HEK293 (cell line): ENCODE measurements around the gene CTH.

Experiments
- IKZF3 ChIP-seq: fragments of 450-650 bp; IDR thresholded peaks from 2 replicates; pipeline ENCODE4 v1.5.0; 2018; ENCODE audit warnings: missing biosample characterization, mild to moderate bottlenecking, missing genetic modification characterization, moderate library complexity
- KLF1 ChIP-seq: fragments of 450-650 bp; formaldehyde crosslinking; IDR thresholded peaks from 2 replicates; pipeline ENCODE4 v1.5.1; 2016; ENCODE audit warnings: missing biosample characterization, missing genetic modification characterization
- KLF10 ChIP-seq: fragments of 450-650 bp; IDR thresholded peaks from 2 replicates; pipeline ENCODE4 v1.5.1; 2018; ENCODE audit warnings: missing biosample characterization, mild to moderate bottlenecking, missing genetic modification characterization
- KLF7 ChIP-seq: fragments of 450-650 bp; formaldehyde crosslinking; IDR thresholded peaks from 2 replicates; pipeline ENCODE4 v1.5.1; 2016; ENCODE audit warnings: missing biosample characterization, missing genetic modification characterization, borderline replicate concordance
- KLF8 ChIP-seq: fragments of 450-650 bp; formaldehyde crosslinking; IDR thresholded peaks from 2 replicates; pipeline ENCODE4 v1.5.1; 2016; ENCODE audit warnings: missing biosample characterization, missing genetic modification characterization
- SCRT1 ChIP-seq: fragments of 450-650 bp; formaldehyde crosslinking; IDR thresholded peaks from 2 replicates; pipeline ENCODE4 v1.5.1; 2016; ENCODE audit warnings: missing biosample characterization, missing genetic modification characterization, borderline replicate concordance
- SCRT2 ChIP-seq: fragments of 450-650 bp; formaldehyde crosslinking; IDR thresholded peaks from 2 replicates; pipeline ENCODE4 v1.5.1; 2016; ENCODE audit warnings: missing biosample characterization, missing genetic modification characterization
- SP3 ChIP-seq: fragments of 450-650 bp; formaldehyde crosslinking; IDR thresholded peaks from 2 replicates; pipeline ENCODE4 v1.5.1; 2016; ENCODE audit warnings: missing biosample characterization, missing genetic modification characterization
- SP7 ChIP-seq: fragments of 450-650 bp; formaldehyde crosslinking; IDR thresholded peaks from 2 replicates; pipeline ENCODE4 v1.5.1; 2016; ENCODE audit warnings: missing biosample characterization, missing genetic modification characterization
- TRIM28 ChIP-seq: IDR thresholded peaks from 2 replicates; pipeline ENCODE4 v1.6.1; 2011; ENCODE audit warnings: low read length, control low read depth, borderline replicate concordance
- ZBTB20 ChIP-seq: fragments of 450-650 bp; formaldehyde crosslinking; IDR thresholded peaks from 2 replicates; pipeline ENCODE4 v1.5.1; 2016; ENCODE audit warnings: missing biosample characterization, missing genetic modification characterization
- ZBTB21 ChIP-seq: fragments of 450-650 bp; formaldehyde crosslinking; IDR thresholded peaks from 2 replicates; pipeline ENCODE4 v1.5.1; 2017; ENCODE audit warnings: missing biosample characterization, missing genetic modification characterization
- ZIC2 ChIP-seq: fragments of 450-650 bp; formaldehyde crosslinking; IDR thresholded peaks from 2 replicates; pipeline ENCODE4 v1.5.1; 2016; ENCODE audit warnings: missing biosample characterization, missing genetic modification characterization
- ZNF16 ChIP-seq: fragments of 450-650 bp; formaldehyde crosslinking; IDR thresholded peaks from 2 replicates; pipeline ENCODE4 v1.5.1; 2016; ENCODE audit warnings: low read depth, missing biosample characterization, missing genetic modification characterization
- ZNF19 ChIP-seq: fragments of 450-650 bp; formaldehyde crosslinking; IDR thresholded peaks from 2 replicates; pipeline ENCODE4; 2016; ENCODE audit warnings: missing biosample characterization, missing genetic modification characterization, low read depth
- ZNF223 ChIP-seq: fragments of 450-650 bp; formaldehyde crosslinking; IDR thresholded peaks from 2 replicates; pipeline ENCODE4 v1.5.1; 2016; ENCODE audit warnings: missing biosample characterization, missing genetic modification characterization
- ZNF274 ChIP-seq, 2 experiments: fragments of 200-500 bp in 1 of 2; fragments of 450-650 bp in 1 of 2; sonication (Bioruptor generic) in 1 of 2; formaldehyde crosslinking in 1 of 2; IDR thresholded peaks; 2 replicates each; pipeline versions ENCODE4 v1.5.1 to v1.6.1; 2014 to 2016; ENCODE audit warnings: borderline replicate concordance in 1 of 2, inconsistent platforms in 1 of 2, low read length in 1 of 2, missing biosample characterization in 1 of 2, missing genetic modification characterization in 1 of 2
- ZNF501 ChIP-seq: fragments of 450-650 bp; formaldehyde crosslinking; IDR thresholded peaks from 2 replicates; pipeline ENCODE4 v1.5.1; 2016; ENCODE audit warnings: missing biosample characterization, missing genetic modification characterization
- ZNF785 ChIP-seq: fragments of 450-650 bp; formaldehyde crosslinking; IDR thresholded peaks from 2 replicates; pipeline ENCODE4 v1.5.1; 2016; ENCODE audit warnings: missing biosample characterization, missing genetic modification characterization
- ZNF792 ChIP-seq: fragments of 450-650 bp; formaldehyde crosslinking; IDR thresholded peaks from 2 replicates; pipeline ENCODE4 v1.5.1; 2016; ENCODE audit warnings: missing biosample characterization, missing genetic modification characterization
- ZSCAN23 ChIP-seq: fragments of 450-650 bp; formaldehyde crosslinking; IDR thresholded peaks from 2 replicates; pipeline ENCODE4 v1.5.1; 2016; ENCODE audit warnings: missing biosample characterization, missing genetic modification characterization
- ZXDB ChIP-seq: fragments of 450-650 bp; formaldehyde crosslinking; IDR thresholded peaks from 2 replicates; pipeline ENCODE4 v1.5.1; 2016; ENCODE audit warnings: missing biosample characterization, missing genetic modification characterization
- TF ChIP-seq, protein P1 (sequence below): fragments of 450-650 bp; formaldehyde crosslinking; IDR thresholded peaks from 2 replicates; pipeline ENCODE4 v1.5.1; 2017; ENCODE audit warnings: missing biosample characterization, missing genetic modification characterization
- TF ChIP-seq, protein P2 (sequence below): fragments of 450-650 bp; formaldehyde crosslinking; IDR thresholded peaks from 2 replicates; pipeline ENCODE4 v1.5.1; 2016; ENCODE audit warnings: missing biosample characterization, missing genetic modification characterization
- TF ChIP-seq, protein P3 (sequence below): fragments of 450-650 bp; formaldehyde crosslinking; IDR thresholded peaks from 2 replicates; pipeline ENCODE4 v1.5.1; 2016; ENCODE audit warnings: missing biosample characterization, missing genetic modification characterization
- TF ChIP-seq, protein P4 (sequence below): fragments of 450-650 bp; formaldehyde crosslinking; IDR thresholded peaks from 2 replicates; pipeline ENCODE4 v1.5.1; 2016; ENCODE audit warnings: missing biosample characterization, missing genetic modification characterization, borderline replicate concordance
- TF ChIP-seq, protein P5 (sequence below): fragments of 450-650 bp; formaldehyde crosslinking; IDR thresholded peaks from 2 replicates; pipeline ENCODE4 v1.5.1; 2016; ENCODE audit warnings: missing biosample characterization, missing genetic modification characterization, borderline replicate concordance
- TF ChIP-seq, protein P6 (sequence below): fragments of 450-650 bp; formaldehyde crosslinking; IDR thresholded peaks from 2 replicates; pipeline ENCODE4 v1.5.1; 2016; ENCODE audit warnings: missing biosample characterization, missing genetic modification characterization

CTH gene

DNA sequence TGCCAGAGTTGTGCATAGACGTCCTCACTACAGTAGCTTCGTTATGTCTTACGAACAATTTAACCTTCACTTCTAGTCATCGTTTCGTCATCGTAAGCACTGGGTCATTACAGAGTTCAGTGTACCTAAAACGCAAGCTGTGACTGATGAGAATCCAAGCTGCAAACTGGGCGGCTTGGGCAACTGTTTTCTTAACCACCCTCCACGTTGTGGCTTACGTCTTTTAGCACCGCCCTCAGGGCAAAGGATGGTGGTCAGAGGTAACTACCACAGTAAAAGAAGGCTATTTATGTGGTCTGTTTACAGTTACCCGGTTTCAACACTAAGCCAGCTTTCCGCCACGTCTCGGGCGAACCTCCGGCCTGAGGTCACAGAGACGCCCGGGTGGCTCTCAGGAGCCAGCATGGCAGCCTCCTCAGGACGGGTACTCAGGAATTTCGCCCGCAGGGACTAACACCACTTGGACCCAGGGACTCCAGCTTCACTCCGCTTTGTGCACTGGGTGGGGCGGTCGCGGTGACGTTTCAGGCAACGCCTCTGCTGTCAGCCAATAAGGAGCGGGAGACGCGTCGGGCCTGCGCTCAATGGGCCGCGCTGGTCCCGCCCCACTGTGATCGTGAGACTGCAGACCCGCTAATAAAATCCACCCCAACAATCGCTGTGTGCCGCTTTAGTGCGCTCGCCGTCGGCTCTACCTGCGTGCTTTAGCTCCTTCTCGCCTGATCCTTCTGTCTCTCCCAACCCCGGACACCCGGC, at the start of gene CTH (continued):
- TF ChIP-seq, protein P1, sequence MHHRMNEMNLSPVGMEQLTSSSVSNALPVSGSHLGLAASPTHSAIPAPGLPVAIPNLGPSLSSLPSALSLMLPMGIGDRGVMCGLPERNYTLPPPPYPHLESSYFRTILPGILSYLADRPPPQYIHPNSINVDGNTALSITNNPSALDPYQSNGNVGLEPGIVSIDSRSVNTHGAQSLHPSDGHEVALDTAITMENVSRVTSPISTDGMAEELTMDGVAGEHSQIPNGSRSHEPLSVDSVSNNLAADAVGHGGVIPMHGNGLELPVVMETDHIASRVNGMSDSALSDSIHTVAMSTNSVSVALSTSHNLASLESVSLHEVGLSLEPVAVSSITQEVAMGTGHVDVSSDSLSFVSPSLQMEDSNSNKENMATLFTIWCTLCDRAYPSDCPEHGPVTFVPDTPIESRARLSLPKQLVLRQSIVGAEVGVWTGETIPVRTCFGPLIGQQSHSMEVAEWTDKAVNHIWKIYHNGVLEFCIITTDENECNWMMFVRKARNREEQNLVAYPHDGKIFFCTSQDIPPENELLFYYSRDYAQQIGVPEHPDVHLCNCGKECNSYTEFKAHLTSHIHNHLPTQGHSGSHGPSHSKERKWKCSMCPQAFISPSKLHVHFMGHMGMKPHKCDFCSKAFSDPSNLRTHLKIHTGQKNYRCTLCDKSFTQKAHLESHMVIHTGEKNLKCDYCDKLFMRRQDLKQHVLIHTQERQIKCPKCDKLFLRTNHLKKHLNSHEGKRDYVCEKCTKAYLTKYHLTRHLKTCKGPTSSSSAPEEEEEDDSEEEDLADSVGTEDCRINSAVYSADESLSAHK (tag by site-specific recombination) = 0 out of 2 replicates have a peak, but pooled peaks have one; percentile 39
- TF ChIP-seq, protein P2, sequence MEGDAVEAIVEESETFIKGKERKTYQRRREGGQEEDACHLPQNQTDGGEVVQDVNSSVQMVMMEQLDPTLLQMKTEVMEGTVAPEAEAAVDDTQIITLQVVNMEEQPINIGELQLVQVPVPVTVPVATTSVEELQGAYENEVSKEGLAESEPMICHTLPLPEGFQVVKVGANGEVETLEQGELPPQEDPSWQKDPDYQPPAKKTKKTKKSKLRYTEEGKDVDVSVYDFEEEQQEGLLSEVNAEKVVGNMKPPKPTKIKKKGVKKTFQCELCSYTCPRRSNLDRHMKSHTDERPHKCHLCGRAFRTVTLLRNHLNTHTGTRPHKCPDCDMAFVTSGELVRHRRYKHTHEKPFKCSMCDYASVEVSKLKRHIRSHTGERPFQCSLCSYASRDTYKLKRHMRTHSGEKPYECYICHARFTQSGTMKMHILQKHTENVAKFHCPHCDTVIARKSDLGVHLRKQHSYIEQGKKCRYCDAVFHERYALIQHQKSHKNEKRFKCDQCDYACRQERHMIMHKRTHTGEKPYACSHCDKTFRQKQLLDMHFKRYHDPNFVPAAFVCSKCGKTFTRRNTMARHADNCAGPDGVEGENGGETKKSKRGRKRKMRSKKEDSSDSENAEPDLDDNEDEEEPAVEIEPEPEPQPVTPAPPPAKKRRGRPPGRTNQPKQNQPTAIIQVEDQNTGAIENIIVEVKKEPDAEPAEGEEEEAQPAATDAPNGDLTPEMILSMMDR (tag by site-specific recombination) = no peak
- no peak for TF ChIP-seq ZNF16 (tag by site-specific recombination)
- TF ChIP-seq KLF10 (tag by site-specific recombination) = peak; percentile 100
- TF ChIP-seq ZNF19 = no peak
- TF ChIP-seq SP3 (tag by site-specific recombination) = peak; percentile 91
- TF ChIP-seq SCRT2 (tag by site-specific recombination) = no peak
- TF ChIP-seq, protein P3, sequence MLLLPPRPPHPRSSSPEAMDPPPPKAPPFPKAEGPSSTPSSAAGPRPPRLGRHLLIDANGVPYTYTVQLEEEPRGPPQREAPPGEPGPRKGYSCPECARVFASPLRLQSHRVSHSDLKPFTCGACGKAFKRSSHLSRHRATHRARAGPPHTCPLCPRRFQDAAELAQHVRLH = peak; percentile 24; the same call in 1 of the 2 replicates
- peak; percentile 82 for TF ChIP-seq ZXDB (tag by site-specific recombination)
- TF ChIP-seq ZSCAN23 (tag by site-specific recombination) = peak; percentile 25; the same call in 1 of the 2 replicates
- peak; percentile 85 for TF ChIP-seq KLF8
- TF ChIP-seq, protein P4, sequence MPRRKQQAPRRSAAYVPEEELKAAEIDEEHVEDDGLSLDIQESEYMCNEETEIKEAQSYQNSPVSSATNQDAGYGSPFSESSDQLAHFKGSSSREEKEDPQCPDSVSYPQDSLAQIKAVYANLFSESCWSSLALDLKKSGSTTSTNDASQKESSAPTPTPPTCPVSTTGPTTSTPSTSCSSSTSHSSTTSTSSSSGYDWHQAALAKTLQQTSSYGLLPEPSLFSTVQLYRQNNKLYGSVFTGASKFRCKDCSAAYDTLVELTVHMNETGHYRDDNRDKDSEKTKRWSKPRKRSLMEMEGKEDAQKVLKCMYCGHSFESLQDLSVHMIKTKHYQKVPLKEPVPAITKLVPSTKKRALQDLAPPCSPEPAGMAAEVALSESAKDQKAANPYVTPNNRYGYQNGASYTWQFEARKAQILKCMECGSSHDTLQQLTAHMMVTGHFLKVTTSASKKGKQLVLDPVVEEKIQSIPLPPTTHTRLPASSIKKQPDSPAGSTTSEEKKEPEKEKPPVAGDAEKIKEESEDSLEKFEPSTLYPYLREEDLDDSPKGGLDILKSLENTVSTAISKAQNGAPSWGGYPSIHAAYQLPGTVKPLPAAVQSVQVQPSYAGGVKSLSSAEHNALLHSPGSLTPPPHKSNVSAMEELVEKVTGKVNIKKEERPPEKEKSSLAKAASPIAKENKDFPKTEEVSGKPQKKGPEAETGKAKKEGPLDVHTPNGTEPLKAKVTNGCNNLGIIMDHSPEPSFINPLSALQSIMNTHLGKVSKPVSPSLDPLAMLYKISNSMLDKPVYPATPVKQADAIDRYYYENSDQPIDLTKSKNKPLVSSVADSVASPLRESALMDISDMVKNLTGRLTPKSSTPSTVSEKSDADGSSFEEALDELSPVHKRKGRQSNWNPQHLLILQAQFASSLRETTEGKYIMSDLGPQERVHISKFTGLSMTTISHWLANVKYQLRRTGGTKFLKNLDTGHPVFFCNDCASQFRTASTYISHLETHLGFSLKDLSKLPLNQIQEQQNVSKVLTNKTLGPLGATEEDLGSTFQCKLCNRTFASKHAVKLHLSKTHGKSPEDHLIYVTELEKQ (tag by site-specific recombination) = no peak; the same call in 1 of the 2 replicates
- TF ChIP-seq ZBTB21 (tag by site-specific recombination) = peak; percentile 91
- peak; percentile 65 for TF ChIP-seq ZIC2 (tag by site-specific recombination)
- TF ChIP-seq ZNF223 (tag by site-specific recombination) = no peak
- peak; percentile 80; the same call in 1 of the 2 replicates for TF ChIP-seq KLF1 (tag by site-specific recombination)
- TF ChIP-seq TRIM28 = peak; percentile 74; the same call in 1 of the 2 replicates
- TF ChIP-seq ZBTB20 (tag by site-specific recombination) = peak; percentile 85
- peak; percentile 77 for TF ChIP-seq SP7 (tag by site-specific recombination)
- no peak for TF ChIP-seq ZNF785 (tag by site-specific recombination)
- TF ChIP-seq ZNF274 (IDR thresholded peaks at IDR 0.05; ENCODE audit: low read length) = no peak
- no peak for TF ChIP-seq ZNF274 (tag by site-specific recombination; IDR thresholded peaks at IDR 0.05; ENCODE audit: borderline replicate concordance)
- TF ChIP-seq, protein P5, sequence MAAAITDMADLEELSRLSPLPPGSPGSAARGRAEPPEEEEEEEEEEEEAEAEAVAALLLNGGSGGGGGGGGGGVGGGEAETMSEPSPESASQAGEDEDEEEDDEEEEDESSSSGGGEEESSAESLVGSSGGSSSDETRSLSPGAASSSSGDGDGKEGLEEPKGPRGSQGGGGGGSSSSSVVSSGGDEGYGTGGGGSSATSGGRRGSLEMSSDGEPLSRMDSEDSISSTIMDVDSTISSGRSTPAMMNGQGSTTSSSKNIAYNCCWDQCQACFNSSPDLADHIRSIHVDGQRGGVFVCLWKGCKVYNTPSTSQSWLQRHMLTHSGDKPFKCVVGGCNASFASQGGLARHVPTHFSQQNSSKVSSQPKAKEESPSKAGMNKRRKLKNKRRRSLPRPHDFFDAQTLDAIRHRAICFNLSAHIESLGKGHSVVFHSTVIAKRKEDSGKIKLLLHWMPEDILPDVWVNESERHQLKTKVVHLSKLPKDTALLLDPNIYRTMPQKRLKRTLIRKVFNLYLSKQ (tag by site-specific recombination) = no peak
- TF ChIP-seq SCRT1 = no peak
- TF ChIP-seq, protein P6, sequence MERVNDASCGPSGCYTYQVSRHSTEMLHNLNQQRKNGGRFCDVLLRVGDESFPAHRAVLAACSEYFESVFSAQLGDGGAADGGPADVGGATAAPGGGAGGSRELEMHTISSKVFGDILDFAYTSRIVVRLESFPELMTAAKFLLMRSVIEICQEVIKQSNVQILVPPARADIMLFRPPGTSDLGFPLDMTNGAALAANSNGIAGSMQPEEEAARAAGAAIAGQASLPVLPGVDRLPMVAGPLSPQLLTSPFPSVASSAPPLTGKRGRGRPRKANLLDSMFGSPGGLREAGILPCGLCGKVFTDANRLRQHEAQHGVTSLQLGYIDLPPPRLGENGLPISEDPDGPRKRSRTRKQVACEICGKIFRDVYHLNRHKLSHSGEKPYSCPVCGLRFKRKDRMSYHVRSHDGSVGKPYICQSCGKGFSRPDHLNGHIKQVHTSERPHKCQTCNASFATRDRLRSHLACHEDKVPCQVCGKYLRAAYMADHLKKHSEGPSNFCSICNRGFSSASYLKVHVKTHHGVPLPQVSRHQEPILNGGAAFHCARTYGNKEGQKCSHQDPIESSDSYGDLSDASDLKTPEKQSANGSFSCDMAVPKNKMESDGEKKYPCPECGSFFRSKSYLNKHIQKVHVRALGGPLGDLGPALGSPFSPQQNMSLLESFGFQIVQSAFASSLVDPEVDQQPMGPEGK (tag by site-specific recombination) = peak; percentile 76
- peak; percentile 58; the same call in 1 of the 2 replicates for TF ChIP-seq KLF7
- peak; percentile 98 for TF ChIP-seq IKZF3 (tag by site-specific recombination)
- TF ChIP-seq ZNF792 (tag by site-specific recombination) = peak; percentile 51; the same call in 1 of the 2 replicates
- peak; percentile 59 for TF ChIP-seq ZNF501
